GM12878 (cell line): ENCODE data around the gene HSD17B4. TPM values are rescaled to one million over a fixed set of nuclear protein-coding genes. Genes with fewer than 3 reads are reported as not detected.

Experiments used
- ATAC-seq: fragments of 200-7000 bp; cut with Tn5 transposase; 3 replicates; pipeline ENCODE4 v1.9.1; 2020; ENCODE audit warnings: mild to moderate bottlenecking, moderate library complexity
- BruUV-seq: library from RNA; stranded (reverse); fragments of 400-500 nt; replicated peaks from 2 replicates; lab custom pipeline; 2021; lab: Mats Ljungman, UMichigan
- CTCF ChIA-PET: fragments of 300-600 bp; sonication (Branson Sonifier 250); formaldehyde crosslinking; extraction: SDS; loops from one replicate; lab custom pipeline; 2021; ENCODE audit warnings: inconsistent platforms; lab: Yijun Ruan, JAX
- POLR2A ChIA-PET: fragments of 350-600 bp; formaldehyde crosslinking; extraction: SDS; loops from one replicate; lab custom pipeline; 2021; ENCODE audit warnings: inconsistent platforms; lab: Charles Lee
- RAD21 ChIA-PET: fragments of 300-600 bp; sonication (Branson Sonifier 250); formaldehyde crosslinking; loops from one replicate; lab custom pipeline; 2023; ENCODE audit warnings: antibody characterized with exemption; ENCODE audit not compliant: unreplicated experiment; lab: Charles Lee
- SMC1A ChIA-PET: fragments of 300-600 bp; sonication (Branson Sonifier 250); formaldehyde crosslinking; loops from one replicate; lab custom pipeline; 2023; ENCODE audit not compliant: unreplicated experiment, uncharacterized antibody; lab: Charles Lee
- DNase-seq: peaks from one replicate; pipeline ENCODE4 v3.0.0-alpha.2; 2011; ENCODE audit warnings: low read depth, low spot score
- FAIRE-seq: peaks from 3 replicates; lab custom pipeline; 2011; peaks lifted over from hg19 to GRCh38; lab: Jason Lieb, UNC
- H2AFZ ChIP-seq: 2 replicates; pipeline ENCODE4 v1.6.0; 2011; ENCODE audit warnings: low read depth, low read length, control low read depth; ENCODE audit not compliant: control insufficient read depth
- H3K27ac ChIP-seq: 2 replicates; pipeline ENCODE4 v1.5.1; 2011; ENCODE audit warnings: control low read depth; ENCODE audit not compliant: control insufficient read depth, insufficient read depth
- H3K27me3 ChIP-seq, 2 experiments: replicated peaks in 1 of 2; 2 replicates each; pipeline versions ENCODE4 v1.6.0 to v1.6.1; 2011; ENCODE audit warnings: low read length in 1 of 2; ENCODE audit not compliant: control insufficient read depth in 2 of 2, insufficient read depth in 2 of 2
- H3K36me3 ChIP-seq, 2 experiments: 2 replicates each; pipeline ENCODE4 v1.5.1; 2011; ENCODE audit warnings: low read length in 1 of 2; ENCODE audit not compliant: control insufficient read depth in 2 of 2, insufficient read depth in 2 of 2
- H3K4me1 ChIP-seq: 2 replicates; pipeline ENCODE4 v1.6.1; 2011; ENCODE audit warnings: mild to moderate bottlenecking, low read length, moderate library complexity, mixed read lengths; ENCODE audit not compliant: control insufficient read depth, insufficient read depth
- H3K4me2 ChIP-seq: 2 replicates; pipeline ENCODE4 v1.6.0; 2011; ENCODE audit warnings: control low read depth; ENCODE audit not compliant: control insufficient read depth, insufficient read depth
- H3K4me3 ChIP-seq: fragments of 200-600 bp; sonication (generic); 2 replicates; pipeline ENCODE4 v1.5.1; 2016
- H3K79me2 ChIP-seq: 2 replicates; pipeline ENCODE4 v1.6.0; 2011; ENCODE audit warnings: low read length; ENCODE audit not compliant: control insufficient read depth, insufficient read depth
- H3K9ac ChIP-seq: 2 replicates; pipeline ENCODE4 v1.8.0; 2011; ENCODE audit warnings: low read length, control low read depth, mixed read lengths; ENCODE audit not compliant: control insufficient read depth, insufficient read depth
- H3K9me3 ChIP-seq: replicated peaks from 3 replicates; pipeline ENCODE4 v1.5.1; 2011; ENCODE audit warnings: mild to moderate bottlenecking, low read length; ENCODE audit not compliant: control insufficient read depth, insufficient read depth
- H4K20me1 ChIP-seq: 2 replicates; pipeline ENCODE4 v1.6.0; 2011; ENCODE audit not compliant: control insufficient read depth, insufficient read depth
- CBFB ChIP-seq: IDR thresholded peaks from 2 replicates; pipeline ENCODE4 v1.6.1; 2016; ENCODE audit warnings: antibody characterized with exemption, low read depth
- HDAC6 ChIP-seq: fragments of 200-600 bp; sonication (generic); IDR thresholded peaks from one replicate; pipeline ENCODE4 v1.8.0; 2017; ENCODE audit warnings: antibody characterized with exemption; ENCODE audit not compliant: unreplicated experiment
- JUND ChIP-seq: IDR thresholded peaks from 2 replicates; pipeline ENCODE4 v1.6.1; 2012; ENCODE audit warnings: low read depth, mild to moderate bottlenecking, low read length, improper control_type of control experiment, moderate library complexity
- LARP7 ChIP-seq: fragments of 450-650 bp; IDR thresholded peaks from 2 replicates; pipeline ENCODE4 v1.6.1; 2017; ENCODE audit warnings: mild to moderate bottlenecking
- POLR2AphosphoS2 ChIP-seq: IDR thresholded peaks from 2 replicates; pipeline ENCODE4 v1.6.1; 2011; ENCODE audit warnings: low read depth, mild to moderate bottlenecking, low read length, improper control_type of control experiment, moderate library complexity
- RB1 ChIP-seq: fragments of 450-650 bp; formaldehyde crosslinking; IDR thresholded peaks from 2 replicates; pipeline ENCODE4 v1.6.1; 2017; ENCODE audit warnings: mild to moderate bottlenecking, borderline replicate concordance
- RFX5 ChIP-seq: IDR thresholded peaks from 2 replicates; pipeline ENCODE4 v1.6.1; 2011; ENCODE audit warnings: low read depth, low read length, improper control_type of control experiment
- ZNF622 ChIP-seq: fragments of 450-650 bp; IDR thresholded peaks from 2 replicates; pipeline ENCODE4 v1.6.1; 2017; ENCODE audit warnings: mild to moderate bottlenecking, inconsistent platforms
- WGBS: methylation state at CpG from one replicate; pipeline ENCODE4 v1.1.6; 2016; ENCODE audit warnings: low lambda C conversion rate; ENCODE audit not compliant: insufficient replicate concordance, insufficient coverage; ENCODE audit errors: missing lambda C conversion rate; 5-methylcytosine and 5-hydroxymethylcytosine counted together
- in situ Hi-C: fragments of 300-500 bp; cut with MboI; formaldehyde crosslinking; loops from 9 replicates; pipeline ENCODE4 v1.14.3; 2018; ENCODE audit warnings: mixed read lengths
- intact Hi-C: fragments of 100-400 bp; cut with micrococcal nuclease; formaldehyde crosslinking; loops from one replicate; pipeline ENCODE4 v1.14.2; 2022; ENCODE audit not compliant: unreplicated experiment
- polyA plus RNA-seq, 11 experiments: library from polyadenylated mRNA; depleted of rRNA in 4 of 11; unstranded in 6 of 11; stranded (reverse) in 5 of 11; fragments of >200 nt; fragmentation: Nextera tagmentation in 4 of 11; fragmentation: Illumina TruSeq in 1 of 11; extraction: Ambion mirVana in 4 of 11; extraction: Trizol in 1 of 11; gene quantifications; 1 replicate in 1 of 11; 2 replicates in 10 of 11; pipeline versions ENCODE4 v1.2.1 to v1.2.3, GENCODE V29; 2011 to 2016; ENCODE audit warnings: inconsistent platforms in 2 of 11, missing spikeins in 2 of 11, low read depth in 1 of 11
- total RNA-seq, 4 experiments: library from RNA; depleted of rRNA in 3 of 4; stranded (reverse); fragments of >200 nt in 3 of 4; fragmentation: Illumina TruSeq in 1 of 4; extraction: Trizol in 1 of 4; gene quantifications; 2 replicates each; pipeline versions ENCODE4 v1.2.1 to v1.2.3, GENCODE V29; 2013 to 2021
- TF ChIP-seq, protein P1 (sequence below): IDR thresholded peaks from 2 replicates; pipeline ENCODE4 v1.6.1; 2012; ENCODE audit warnings: improper control_type of control experiment, low read depth, low read length; ENCODE audit not compliant: insufficient replicate concordance

HSD17B4 gene
- total and polyA plus RNA-seq, 10 of the 15 experiments (the other 5 are each of a cell fraction or from before 2014, with no cell fraction given) = 38.6 to 125 (median 93.0) TPM

DNA sequence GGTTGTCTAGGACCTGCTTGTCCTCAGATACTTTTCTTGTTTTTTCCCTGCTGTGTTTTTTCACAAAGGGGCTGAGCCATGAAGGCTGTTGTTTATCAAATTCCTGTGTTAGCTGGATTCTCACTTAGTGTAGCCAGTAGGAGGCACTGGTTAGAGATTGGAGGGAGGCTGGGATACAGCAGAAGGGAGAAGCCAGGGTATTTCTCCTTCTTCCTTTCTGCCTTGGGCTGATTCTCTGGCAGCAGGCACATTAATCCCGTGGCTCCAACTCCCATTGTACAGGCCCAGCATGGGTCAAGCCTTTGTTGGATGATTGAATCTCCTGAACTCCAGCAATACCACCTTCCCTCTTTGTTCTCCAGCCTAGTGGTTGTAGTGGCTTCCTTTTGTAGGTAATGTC is 130.7 kb downstream of the HSD17B4 start:
- Histone ChIP-seq H3K4me3 (no peak overlapping the region), H3K79me2 (no peaks in the 10 kb centered on the region), H4K20me1 (no peaks in the 10 kb centered on the region), H3K9me3 (no peaks in the 10 kb centered on the region; the same call in 2 of the 3 replicates), H3K4me2 (no peak overlapping the region), H3K27me3 (no peaks in the 10 kb centered on the region), H3K36me3 (no peaks in the 10 kb centered on the region), H3K27ac (no peak overlapping the region), H2AFZ (no peak overlapping the region), H3K4me1 (no peaks in the 10 kb centered on the region), H3K9ac (no peak overlapping the region)
- RAD21 ChIA-PET = no interaction called here
- no peak for TF ChIP-seq POLR2AphosphoS2
- TF ChIP-seq JUND = no peak
- TF ChIP-seq RFX5 = no peak
- no peak for TF ChIP-seq ZNF622
- no peak for TF ChIP-seq CBFB
- no peak for TF ChIP-seq RB1
- TF ChIP-seq, protein P1, sequence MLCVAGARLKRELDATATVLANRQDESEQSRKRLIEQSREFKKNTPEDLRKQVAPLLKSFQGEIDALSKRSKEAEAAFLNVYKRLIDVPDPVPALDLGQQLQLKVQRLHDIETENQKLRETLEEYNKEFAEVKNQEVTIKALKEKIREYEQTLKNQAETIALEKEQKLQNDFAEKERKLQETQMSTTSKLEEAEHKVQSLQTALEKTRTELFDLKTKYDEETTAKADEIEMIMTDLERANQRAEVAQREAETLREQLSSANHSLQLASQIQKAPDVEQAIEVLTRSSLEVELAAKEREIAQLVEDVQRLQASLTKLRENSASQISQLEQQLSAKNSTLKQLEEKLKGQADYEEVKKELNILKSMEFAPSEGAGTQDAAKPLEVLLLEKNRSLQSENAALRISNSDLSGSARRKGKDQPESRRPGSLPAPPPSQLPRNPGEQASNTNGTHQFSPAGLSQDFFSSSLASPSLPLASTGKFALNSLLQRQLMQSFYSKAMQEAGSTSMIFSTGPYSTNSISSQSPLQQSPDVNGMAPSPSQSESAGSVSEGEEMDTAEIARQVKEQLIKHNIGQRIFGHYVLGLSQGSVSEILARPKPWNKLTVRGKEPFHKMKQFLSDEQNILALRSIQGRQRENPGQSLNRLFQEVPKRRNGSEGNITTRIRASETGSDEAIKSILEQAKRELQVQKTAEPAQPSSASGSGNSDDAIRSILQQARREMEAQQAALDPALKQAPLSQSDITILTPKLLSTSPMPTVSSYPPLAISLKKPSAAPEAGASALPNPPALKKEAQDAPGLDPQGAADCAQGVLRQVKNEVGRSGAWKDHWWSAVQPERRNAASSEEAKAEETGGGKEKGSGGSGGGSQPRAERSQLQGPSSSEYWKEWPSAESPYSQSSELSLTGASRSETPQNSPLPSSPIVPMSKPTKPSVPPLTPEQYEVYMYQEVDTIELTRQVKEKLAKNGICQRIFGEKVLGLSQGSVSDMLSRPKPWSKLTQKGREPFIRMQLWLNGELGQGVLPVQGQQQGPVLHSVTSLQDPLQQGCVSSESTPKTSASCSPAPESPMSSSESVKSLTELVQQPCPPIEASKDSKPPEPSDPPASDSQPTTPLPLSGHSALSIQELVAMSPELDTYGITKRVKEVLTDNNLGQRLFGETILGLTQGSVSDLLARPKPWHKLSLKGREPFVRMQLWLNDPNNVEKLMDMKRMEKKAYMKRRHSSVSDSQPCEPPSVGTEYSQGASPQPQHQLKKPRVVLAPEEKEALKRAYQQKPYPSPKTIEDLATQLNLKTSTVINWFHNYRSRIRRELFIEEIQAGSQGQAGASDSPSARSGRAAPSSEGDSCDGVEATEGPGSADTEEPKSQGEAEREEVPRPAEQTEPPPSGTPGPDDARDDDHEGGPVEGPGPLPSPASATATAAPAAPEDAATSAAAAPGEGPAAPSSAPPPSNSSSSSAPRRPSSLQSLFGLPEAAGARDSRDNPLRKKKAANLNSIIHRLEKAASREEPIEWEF = no peak
- TF ChIP-seq HDAC6 = no peak
- TF ChIP-seq LARP7 = no peak
- CTCF ChIA-PET = interaction anchor here (0.7 to 0.9 kb wide), 2 partner anchors 113 to 154 kb away, joined by 3 read pairs; no protein-coding TSS in a partner anchor
- FAIRE-seq (no peak), DNase-seq (no peak), ATAC-seq (no peak)
- intact Hi-C loops (no loop called here), in situ Hi-C loops (no loop called here)
- WGBS = 0% methylated on average over 1 of the region's 1 CpG
- BruUV-seq = no TSS peak
- POLR2A ChIA-PET = no interaction called here
- SMC1A ChIA-PET = interaction anchor here (1.0 kb wide), 1 partner anchor 58 kb away, joined by 3 read pairs; no protein-coding TSS in a partner anchor
